Prostate gland (tissue), 2 donors: Measurements from ENCODE around the gene CROCC2.

ENCODE experiments used
- CTCF ChIP-seq, 4 experiments: fragments of 200-600 bp in 2 of 4; fragments of 450-650 bp in 2 of 4; sonication (generic) in 2 of 4; IDR thresholded peaks; 1 replicate in 3 of 4; 2 replicates in 1 of 4; pipeline ENCODE4 v1.5.1; 2016 to 2019; ENCODE audit warnings: antibody characterized with exemption in 4 of 4, mild to moderate bottlenecking in 2 of 4, moderate library complexity in 2 of 4
- POLR2A ChIP-seq: fragments of 450-650 bp; IDR thresholded peaks from one replicate; pipeline ENCODE4 v1.6.1; 2016; ENCODE audit warnings: antibody characterized with exemption, mild to moderate bottlenecking
- POLR2AphosphoS5 ChIP-seq: sonication (generic); formaldehyde crosslinking; IDR thresholded peaks from one replicate; pipeline ENCODE4 v1.6.1; 2017; ENCODE audit warnings: antibody characterized with exemption

GRCh38 chr2:241009601-241010530, 103.7 kb downstream of the CROCC2 start:
- TF ChIP-seq POLR2A (no peak), CTCF (IDR thresholded peaks at IDR 0.05) (peak in 2 of 4 experiments; percentile 5 to 16), POLR2AphosphoS5 (peak; percentile 65)
